KMS-11 (cell line): ENCODE results near the gene ZNF500.

Source experiments
- H2AFZ ChIP-seq: fragments of 200-600 bp; sonication (generic); 2 replicates; pipeline ENCODE4 v1.6.1; 2016; ENCODE audit warnings: antibody characterized with exemption, mixed run types, low read depth
- H3K27ac ChIP-seq: fragments of 200-600 bp; sonication (generic); 2 replicates; pipeline ENCODE4 v1.6.1; 2016; ENCODE audit warnings: mild to moderate bottlenecking, mixed run types
- H3K27me3 ChIP-seq: fragments of 200-600 bp; sonication (generic); 2 replicates; pipeline ENCODE4 v1.6.1; 2017; ENCODE audit warnings: mild to moderate bottlenecking, low read depth, mixed run types, moderate library complexity; ENCODE audit not compliant: insufficient read depth
- H3K36me3 ChIP-seq: fragments of 200-600 bp; sonication (generic); 2 replicates; pipeline ENCODE4 v1.6.1; 2017; ENCODE audit warnings: mild to moderate bottlenecking, mixed run types; ENCODE audit not compliant: insufficient read depth
- H3K4me1 ChIP-seq: fragments of 200-600 bp; sonication (generic); 2 replicates; pipeline ENCODE4 v1.6.1; 2016; ENCODE audit warnings: mild to moderate bottlenecking, low read depth, mixed run types; ENCODE audit not compliant: poor library complexity, severe bottlenecking
- H3K4me2 ChIP-seq: fragments of 200-600 bp; sonication (generic); 2 replicates; pipeline ENCODE4 v1.7.0; 2016; ENCODE audit warnings: mild to moderate bottlenecking, mixed run types
- H3K4me3 ChIP-seq: fragments of 200-600 bp; sonication (generic); IDR thresholded peaks from 2 replicates; pipeline ENCODE4 v1.6.1; 2017; ENCODE audit warnings: low read depth, low read length, mixed read lengths; ENCODE audit not compliant: insufficient read depth
- H3K79me2 ChIP-seq: fragments of 200-600 bp; sonication (generic); 2 replicates; pipeline ENCODE4 v1.6.1; 2016; ENCODE audit warnings: low read depth, mixed run types; ENCODE audit not compliant: insufficient read depth
- H3K9ac ChIP-seq: fragments of 200-600 bp; sonication (generic); 2 replicates; pipeline ENCODE4 v1.6.1; 2016; ENCODE audit warnings: mild to moderate bottlenecking, mixed run types
- H4K20me1 ChIP-seq: fragments of 200-600 bp; sonication (generic); 2 replicates; pipeline ENCODE4 v1.6.1; 2016; ENCODE audit warnings: mild to moderate bottlenecking, mixed run types; ENCODE audit not compliant: insufficient read depth
- TF ChIP-seq, protein P1 (sequence below): fragments of 200-600 bp; sonication (generic); conservative IDR thresholded peaks from 2 replicates; pipeline ENCODE4 v1.6.1; 2017; ENCODE audit warnings: low read depth, mild to moderate bottlenecking, antibody characterized with exemption, low read length, moderate library complexity, mixed read lengths

Gene ZNF500

DNA sequence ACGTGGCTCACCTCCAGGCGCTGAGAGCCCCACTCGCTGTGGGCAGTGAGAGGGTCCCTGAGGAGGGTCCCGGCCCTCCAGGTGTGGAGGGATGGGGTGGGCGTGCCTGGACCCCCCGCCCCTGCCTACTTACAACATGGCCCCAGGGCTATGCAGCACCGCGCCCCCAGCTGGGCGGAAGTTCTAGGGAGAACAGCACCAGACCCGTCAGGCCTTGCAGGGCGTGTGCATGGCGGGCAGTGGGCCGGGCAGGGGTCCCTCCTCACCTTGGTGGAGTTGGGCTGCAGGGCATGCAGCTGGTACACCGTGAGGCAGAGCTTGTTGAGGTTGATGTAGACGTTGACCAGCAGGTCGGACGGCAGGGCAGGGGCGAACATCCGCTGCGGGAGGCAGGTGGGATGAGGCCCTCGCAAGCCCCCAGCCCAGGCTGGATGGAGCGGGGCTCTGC lies 30.9 kb upstream of the ZNF500 start:
- Histone ChIP-seq H4K20me1 (no peaks in the 10 kb centered on the region), H3K79me2 (no peaks in the 10 kb centered on the region), H3K9ac (no peak overlapping the region), H3K4me1 (peaks cover 9% of the 10 kb centered on the region), H3K36me3 (no peaks in the 10 kb centered on the region), H3K27ac (no peak overlapping the region), H3K4me3 (no peak overlapping the region), H2AFZ (no peak overlapping the region), H3K4me2 (no peak overlapping the region), H3K27me3 (no peaks in the 10 kb centered on the region)
- TF ChIP-seq, protein P1, sequence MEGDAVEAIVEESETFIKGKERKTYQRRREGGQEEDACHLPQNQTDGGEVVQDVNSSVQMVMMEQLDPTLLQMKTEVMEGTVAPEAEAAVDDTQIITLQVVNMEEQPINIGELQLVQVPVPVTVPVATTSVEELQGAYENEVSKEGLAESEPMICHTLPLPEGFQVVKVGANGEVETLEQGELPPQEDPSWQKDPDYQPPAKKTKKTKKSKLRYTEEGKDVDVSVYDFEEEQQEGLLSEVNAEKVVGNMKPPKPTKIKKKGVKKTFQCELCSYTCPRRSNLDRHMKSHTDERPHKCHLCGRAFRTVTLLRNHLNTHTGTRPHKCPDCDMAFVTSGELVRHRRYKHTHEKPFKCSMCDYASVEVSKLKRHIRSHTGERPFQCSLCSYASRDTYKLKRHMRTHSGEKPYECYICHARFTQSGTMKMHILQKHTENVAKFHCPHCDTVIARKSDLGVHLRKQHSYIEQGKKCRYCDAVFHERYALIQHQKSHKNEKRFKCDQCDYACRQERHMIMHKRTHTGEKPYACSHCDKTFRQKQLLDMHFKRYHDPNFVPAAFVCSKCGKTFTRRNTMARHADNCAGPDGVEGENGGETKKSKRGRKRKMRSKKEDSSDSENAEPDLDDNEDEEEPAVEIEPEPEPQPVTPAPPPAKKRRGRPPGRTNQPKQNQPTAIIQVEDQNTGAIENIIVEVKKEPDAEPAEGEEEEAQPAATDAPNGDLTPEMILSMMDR: no peak

DNA sequence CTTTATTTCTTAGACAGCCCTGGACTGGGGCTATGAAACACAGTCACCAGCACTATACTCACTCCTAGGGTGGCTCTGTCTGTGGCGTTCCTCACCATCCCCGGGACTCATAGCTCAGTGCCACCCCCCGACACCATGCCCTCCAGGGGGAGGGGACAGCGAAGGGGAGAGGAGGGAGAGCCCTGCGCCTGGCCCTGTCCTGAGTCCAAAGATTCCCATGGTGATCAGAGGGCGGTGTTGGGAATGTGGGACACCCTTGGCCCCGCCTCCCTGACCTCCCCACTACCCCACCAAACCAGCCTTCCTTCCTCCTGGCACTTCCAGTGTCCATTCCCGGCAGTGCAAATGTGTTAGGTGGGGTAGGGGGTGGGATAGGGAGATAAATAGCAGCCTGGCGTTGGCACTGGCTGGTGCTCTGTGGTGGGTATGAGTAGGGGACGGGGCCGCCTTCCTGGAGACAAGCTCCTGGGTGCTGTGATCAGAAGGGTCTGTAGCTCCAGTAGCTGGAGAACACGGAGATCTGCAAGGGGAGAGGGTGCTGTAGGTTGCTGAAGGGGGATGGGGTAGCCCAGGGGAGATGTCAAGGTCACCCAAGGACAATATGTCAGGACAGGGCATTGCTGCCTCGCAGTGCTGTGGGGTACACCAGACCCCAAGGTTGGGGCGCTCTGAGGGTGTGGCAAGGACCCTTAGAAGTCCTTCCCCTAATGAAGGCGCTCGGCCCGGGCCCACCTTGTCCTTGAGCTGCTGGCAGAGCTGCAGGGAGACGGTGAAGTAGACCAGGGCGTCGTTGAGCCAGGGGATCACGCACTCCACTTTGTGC lies 30.2 kb upstream of the ZNF500 start:
- Histone ChIP-seq H3K79me2 (no peaks in the 10 kb centered on the region), H3K4me2 (no peak overlapping the region), H3K27me3 (no peaks in the 10 kb centered on the region), H2AFZ (no peak overlapping the region), H3K36me3 (no peaks in the 10 kb centered on the region), H3K4me1 (peaks cover 9% of the 10 kb centered on the region), H4K20me1 (no peaks in the 10 kb centered on the region), H3K9ac (no peak overlapping the region), H3K27ac (no peak overlapping the region), H3K4me3 (no peak overlapping the region)
- TF ChIP-seq, protein P1: no peak

DNA sequence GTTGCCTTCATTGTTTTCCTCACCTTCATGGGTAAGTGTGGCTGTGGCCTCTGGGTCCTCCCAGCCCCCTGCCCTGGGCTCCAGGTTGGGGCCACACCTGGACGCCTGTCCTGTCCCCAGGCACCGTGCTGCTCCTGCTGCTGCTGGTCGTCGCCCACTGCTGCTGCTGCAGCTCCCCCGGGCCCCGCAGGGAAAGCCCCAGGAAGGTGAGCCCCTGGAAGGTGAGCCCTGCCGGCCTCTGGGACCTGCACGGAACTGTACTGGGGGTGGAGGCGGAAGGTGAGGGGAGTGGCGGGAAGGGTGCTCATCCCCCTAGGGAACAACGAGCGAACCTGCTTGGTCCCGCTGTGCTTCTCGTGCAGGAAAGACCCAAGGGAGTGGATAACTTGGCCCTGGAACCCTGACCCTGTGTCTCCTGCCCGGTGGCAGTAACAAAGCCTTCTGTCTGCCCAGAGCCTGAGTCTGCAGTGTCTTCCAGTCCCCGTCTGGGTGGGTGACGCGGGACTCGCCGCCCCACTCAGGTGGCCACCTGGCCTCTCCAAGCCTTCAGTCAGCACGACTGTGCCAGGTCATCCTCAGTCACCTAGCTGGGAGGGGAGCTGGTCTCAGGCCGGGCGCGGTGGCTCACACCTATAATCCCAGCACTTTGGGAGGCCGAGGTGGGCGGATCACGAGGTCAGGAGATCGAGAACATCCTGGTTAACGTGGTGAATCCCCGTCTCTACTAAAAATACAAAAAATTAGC lies 29.0 kb upstream of the ZNF500 start:
- TF ChIP-seq, protein P1: no peak
- H3K4me1 ChIP-seq: peaks cover 2% of the 10 kb centered on the region
- no peaks in the 10 kb centered on the region for H3K27me3 ChIP-seq
- H3K36me3 ChIP-seq: no peaks in the 10 kb centered on the region
- no peak overlapping the region for H3K27ac ChIP-seq
- no peak overlapping the region for H3K4me2 ChIP-seq
- no peak overlapping the region for H2AFZ ChIP-seq
- no peak overlapping the region for H3K9ac ChIP-seq
- H3K4me3 ChIP-seq: no peak overlapping the region
- H3K79me2 ChIP-seq: no peaks in the 10 kb centered on the region
- no peaks in the 10 kb centered on the region for H4K20me1 ChIP-seq

DNA sequence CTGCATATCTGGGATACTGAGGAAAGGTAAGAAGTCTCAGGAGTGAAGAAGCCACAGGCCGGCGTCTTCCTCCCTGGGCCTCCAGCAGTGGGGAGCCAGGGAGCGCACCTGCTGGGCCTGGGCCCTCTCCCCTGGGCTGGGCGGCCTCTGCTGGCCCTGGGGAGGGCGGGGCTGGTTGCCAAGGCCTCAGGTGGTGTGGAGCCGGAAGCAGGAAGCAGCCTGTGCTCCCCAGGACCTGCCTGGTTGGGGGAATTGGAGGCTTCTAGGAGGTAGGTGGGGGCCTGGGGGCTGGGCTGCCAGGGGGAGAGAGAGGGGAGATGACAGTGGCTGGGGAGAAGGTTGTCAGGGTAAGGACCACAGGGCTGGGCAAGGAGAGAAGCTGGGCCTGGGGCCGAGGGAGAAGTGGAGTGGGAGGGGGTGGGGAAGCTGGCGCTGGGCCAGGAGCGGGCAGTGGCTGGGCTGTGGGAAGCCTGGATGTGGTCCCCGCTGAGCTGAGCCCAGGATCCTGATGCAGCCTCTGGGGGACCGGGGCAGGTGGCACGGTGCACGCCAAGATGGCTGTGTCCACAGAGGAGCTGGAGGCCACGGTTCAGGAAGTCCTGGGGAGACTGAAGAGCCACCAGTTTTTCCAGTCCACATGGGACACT lies 28.3 kb upstream of the ZNF500 start, which contains the start of gene SMIM22:
SMIM22 (plus strand) TSS at position 189 of the 647 bp plus-strand sequence; CDS start at position 555, 366 bp downstream.
- H4K20me1 ChIP-seq: no peaks in the 10 kb centered on the region
- no peak within 1 kb of the TSS for H3K9ac ChIP-seq
- no peak within 1 kb of the TSS for H3K4me2 ChIP-seq
- H3K27me3 ChIP-seq: no peaks in the 10 kb centered on the region
- no peaks in the 10 kb centered on the region for H3K4me1 ChIP-seq
- no peaks in the 10 kb centered on the region for H3K79me2 ChIP-seq
- no peak within 1 kb of the TSS for H2AFZ ChIP-seq
- TF ChIP-seq, protein P1: no peak
- H3K36me3 ChIP-seq: no peaks in the 10 kb centered on the region
- H3K27ac ChIP-seq: no peak within 1 kb of the TSS
- no peak within 1 kb of the TSS for H3K4me3 ChIP-seq
